Hepatic stellate cell (primary cell): ENCODE measurements around the gene DOLPP1.

Experiments used
- DNase-seq: peaks from one replicate; pipeline ENCODE4 v3.0.0; 2011; ENCODE audit warnings: low spot score

The DOLPP1 gene

GRCh38 chr9:129139233-129139992 is 58.5 kb downstream of the DOLPP1 start:
- peak; percentile 80 for DNase-seq

GRCh38 chr9:129139993-129140396 is 59.1 kb downstream of the DOLPP1 start:
- DNase-seq, result peak; percentile 96
